Measurements from ENCODE around the gene PDE4B.

Gene PDE4B

GRCh38 chr1:66351478-66351877 lies 558.8 kb downstream of the PDE4B start:
- DNase-seq = no peak

DNA sequence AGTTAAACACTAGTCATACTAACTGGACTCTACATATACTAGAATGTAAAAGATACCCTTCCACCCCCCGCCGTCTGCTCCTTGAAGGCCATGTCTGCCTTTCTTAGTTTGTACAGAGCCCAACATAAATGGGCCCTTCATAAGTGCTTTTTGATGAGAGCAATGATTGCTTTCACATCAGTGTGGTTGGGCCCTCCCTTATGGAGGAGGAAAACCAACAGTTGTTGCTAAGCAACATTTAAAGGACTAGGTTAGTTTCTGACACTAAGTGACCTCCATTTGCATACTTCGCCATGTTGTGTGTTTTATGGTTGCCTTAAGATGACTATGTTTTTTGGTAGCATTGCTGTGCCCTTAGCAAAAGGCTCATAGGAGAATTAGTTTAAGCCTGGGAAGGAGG lies 559.2 kb downstream of the PDE4B start:
- DNase-seq = no peak

DNA sequence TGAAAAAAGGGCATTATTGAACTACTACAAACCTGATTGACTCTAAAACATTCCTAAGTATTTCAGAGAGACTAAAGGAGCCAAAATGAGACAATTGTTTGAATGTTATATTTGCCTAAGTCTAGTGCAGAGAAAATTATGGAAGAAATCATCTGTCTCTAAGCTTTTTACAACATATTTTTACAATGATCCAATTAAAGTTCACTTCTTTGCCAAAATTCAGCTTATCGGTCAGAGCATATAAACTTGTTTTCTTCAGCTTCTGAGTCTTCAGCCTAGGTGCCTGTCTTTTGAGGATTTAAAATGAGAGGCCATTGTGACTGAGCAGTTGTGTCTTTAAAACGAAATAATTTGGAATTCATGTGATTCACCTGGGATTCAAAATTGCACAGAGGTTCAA lies 560.1 kb downstream of the PDE4B start:
- DNase-seq = no peak

DNA sequence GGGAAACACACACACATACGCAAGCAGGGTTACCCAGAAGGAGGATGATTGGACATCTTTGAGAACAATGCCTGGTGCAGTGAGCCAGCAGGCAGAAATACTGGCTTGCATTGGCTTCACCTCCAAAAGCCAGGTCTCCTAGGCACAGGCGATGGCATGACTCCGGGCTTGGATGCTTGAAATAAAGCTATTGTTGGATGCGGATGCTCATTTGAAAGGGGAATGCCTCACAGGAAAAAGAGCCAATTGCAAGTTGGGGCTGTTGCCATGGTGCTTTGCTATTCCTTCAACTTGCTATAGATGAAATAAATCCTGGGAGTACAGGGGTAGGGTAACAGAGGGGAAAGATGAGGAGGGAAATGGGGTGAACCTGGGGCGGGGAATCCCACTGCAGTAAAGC lies 560.6 kb downstream of the PDE4B start:
- no peak for DNase-seq

- no peak for DNase-seq
These were observed 561.9 kb downstream of the PDE4B start for GRCh38 chr1:66354311-66355201.

DNA sequence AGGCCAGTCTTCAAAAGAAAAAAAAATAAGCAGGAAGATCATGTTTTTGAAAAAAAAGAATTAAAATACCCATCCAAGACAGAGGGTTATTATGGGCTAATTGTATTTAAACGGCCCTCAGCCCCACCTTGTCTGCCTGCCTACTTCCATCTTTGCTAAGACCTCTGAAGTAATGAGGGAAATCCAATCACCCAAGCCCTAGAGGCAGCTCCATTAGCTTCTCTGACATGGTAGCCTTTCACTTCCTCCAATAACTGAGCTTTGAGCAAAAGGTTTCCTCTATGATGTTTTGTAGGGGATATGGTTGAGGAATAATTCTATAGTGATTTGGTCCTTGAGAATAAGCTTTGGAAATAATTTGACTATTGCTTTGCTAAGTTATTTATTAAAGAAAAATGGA lies 563.1 kb downstream of the PDE4B start:
- no peak for DNase-seq

DNA sequence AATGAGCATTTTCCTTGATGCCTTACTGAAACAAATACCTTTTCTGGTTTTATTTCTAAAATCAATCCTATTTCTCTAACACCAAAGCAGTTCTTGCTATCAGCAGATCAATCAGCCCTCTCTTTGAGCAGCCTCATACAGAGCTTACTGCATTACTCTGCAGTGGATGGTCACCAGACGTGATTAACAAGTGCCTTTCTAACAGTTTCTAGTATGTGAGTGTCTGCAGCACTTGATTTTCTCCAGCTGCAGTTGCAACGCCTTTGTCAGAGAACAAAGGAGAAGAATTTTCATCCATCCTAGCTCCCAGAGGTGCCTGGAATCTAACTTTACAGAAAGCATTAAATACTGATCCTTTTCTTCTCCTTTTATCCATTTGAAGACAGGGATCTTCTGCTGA lies 563.9 kb downstream of the PDE4B start:
- no peak for DNase-seq

GRCh38 chr1:66357021-66357420 lies 564.3 kb downstream of the PDE4B start:
- no peak for DNase-seq

- DNase-seq = no peak
These were observed 564.9 kb downstream of the PDE4B start for GRCh38 chr1:66357478-66358197.

DNA sequence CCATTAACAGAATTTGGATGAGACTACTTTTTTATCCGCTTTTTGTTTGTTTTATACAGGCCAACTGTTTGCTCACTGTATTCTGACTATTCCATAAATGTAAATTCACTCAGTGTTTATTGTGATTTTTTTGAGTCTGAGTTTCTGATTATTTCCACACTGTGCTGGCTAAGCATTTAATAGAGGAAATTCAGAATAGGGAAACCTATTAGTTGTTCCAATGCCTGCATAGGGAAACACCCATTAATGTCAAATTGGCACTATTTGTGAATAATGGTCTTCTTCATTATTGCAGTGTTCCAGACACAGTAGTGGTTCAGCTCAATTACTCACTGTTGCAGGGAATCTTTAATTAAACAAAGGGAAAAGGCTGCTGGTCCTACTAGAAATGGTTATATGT lies 566.6 kb downstream of the PDE4B start:
- no peak for DNase-seq

GRCh38 chr1:66359815-66360214 lies 567.1 kb downstream of the PDE4B start:
- no peak for DNase-seq

- no peak for DNase-seq
These were observed 567.6 kb downstream of the PDE4B start for GRCh38 chr1:66360285-66360724.

DNA sequence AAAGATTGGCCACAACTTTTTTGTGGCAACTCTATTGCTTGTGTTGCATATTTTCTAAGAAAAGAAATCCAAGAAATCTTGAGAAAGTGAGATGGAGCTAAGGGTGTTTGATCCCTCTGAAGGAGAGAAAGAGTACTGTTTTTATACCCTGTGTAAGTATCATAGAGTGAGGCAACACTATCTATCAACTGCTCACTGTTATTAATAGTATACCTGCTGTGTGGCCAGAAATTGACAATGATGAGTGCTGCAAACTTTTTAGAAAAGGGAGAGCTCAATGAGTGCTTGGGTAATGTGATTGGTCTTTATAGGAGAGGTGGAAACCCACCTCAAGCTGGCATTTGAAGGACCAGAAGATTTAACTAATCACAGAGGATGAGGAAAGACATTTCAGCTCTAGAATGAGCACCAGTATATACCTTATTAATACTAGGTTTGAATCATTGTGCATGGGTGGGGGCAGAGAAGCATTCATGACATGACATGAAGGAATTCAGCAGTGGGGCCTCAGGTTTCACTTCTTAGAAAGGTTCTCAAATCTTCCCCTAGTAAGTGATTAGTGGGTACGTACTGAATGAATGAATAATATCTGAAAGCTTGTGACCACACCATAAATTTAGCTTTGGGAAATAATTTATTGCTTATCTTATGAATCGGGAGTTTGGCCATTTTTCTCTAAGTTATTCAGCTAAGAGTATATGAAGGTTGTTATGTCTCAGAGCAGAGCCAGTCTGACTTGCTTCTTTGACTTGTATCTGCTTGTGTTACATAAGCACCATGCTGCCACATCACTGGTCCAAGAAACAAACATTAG lies 572.1 kb downstream of the PDE4B start:
- DNase-seq = no peak

DNA sequence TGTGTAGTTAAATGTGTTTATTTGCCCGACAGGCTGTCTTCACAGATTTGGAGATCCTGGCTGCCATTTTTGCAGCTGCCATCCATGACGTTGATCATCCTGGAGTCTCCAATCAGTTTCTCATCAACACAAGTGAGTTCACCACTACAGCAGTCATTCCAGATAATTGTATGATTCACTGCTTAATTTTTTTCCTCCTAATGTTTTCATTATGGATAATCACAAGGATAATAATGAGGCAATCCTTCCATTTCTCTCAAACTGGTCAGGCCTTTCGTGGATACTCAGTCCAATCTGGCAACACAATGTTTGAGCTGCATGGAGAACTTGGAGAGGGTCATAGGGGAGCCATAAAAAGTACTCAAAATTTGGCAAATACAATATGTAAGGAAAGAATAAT lies 572.9 kb downstream of the PDE4B start:
- DNase-seq = no peak

GRCh38 chr1:66366634-66367033 lies 573.9 kb downstream of the PDE4B start:
- no peak for DNase-seq

GRCh38 chr1:66367369-66367768 lies 574.7 kb downstream of the PDE4B start:
- DNase-seq = no peak

DNA sequence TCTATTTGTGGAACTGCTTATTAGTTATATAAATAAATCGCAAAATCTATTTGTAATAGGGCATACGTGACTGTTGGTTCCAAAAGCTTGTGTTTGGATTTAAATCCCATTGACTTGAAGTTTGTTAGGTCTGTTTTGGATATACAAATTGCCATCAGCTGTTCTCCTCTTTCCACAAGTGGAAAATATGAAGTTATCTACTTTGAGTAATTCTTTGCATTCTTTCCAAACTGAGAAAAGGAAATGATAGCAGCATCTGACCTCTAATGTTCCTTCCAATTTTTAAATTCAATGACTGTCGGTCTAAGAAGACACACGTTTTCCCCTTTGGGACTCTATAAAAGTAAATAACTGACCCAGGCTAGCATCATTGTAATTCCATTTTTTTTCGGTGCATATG lies 575.6 kb downstream of the PDE4B start:
- no peak for DNase-seq

DNA sequence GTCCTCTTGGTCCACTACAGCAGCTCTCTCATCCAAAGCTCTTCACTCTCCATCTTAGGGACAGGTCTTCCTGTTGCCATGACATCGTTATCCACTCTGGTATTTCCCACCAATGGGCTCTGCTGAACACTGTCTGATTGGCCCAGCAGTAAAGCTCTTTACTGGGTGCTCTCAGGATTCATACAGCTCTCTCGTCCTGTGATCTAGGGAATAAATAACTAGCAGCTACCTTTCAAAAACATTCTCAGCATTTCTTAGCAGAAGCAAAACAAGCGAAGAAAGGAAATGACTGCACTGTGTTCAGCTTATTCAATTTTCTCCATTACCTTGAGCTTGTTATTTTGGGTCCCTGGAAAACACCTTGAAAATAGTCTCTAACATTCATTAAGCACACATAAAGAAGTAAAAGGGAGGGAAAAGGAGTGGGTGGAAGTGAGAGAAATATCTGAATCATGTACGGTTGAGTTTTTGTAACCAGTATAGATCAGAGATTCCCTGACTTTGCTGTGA lies 577.8 kb downstream of the PDE4B start:
- DNase-seq = no peak

GRCh38 chr1:66371233-66372005 lies 578.7 kb downstream of the PDE4B start:
- DNase-seq = no peak

DNA sequence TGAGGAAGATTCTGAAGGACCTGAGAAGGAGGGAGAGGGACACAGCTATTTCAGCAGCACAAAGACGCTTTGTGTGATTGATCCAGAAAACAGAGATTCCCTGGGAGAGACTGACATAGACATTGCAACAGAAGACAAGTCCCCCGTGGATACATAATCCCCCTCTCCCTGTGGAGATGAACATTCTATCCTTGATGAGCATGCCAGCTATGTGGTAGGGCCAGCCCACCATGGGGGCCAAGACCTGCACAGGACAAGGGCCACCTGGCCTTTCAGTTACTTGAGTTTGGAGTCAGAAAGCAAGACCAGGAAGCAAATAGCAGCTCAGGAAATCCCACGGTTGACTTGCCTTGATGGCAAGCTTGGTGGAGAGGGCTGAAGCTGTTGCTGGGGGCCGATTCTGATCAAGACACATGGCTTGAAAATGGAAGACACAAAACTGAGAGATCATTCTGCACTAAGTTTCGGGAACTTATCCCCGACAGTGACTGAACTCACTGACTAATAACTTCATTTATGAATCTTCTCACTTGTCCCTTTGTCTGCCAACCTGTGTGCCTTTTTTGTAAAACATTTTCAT lies 579.9 kb downstream of the PDE4B start:
- DNase-seq = no peak

DNA sequence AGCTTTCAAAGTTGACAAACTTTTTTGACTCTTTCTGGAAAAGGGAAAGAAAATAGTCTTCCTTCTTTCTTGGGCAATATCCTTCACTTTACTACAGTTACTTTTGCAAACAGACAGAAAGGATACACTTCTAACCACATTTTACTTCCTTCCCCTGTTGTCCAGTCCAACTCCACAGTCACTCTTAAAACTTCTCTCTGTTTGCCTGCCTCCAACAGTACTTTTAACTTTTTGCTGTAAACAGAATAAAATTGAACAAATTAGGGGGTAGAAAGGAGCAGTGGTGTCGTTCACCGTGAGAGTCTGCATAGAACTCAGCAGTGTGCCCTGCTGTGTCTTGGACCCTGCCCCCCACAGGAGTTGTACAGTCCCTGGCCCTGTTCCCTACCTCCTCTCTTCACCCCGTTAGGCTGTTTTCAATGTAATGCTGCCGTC lies 580.5 kb downstream of the PDE4B start:
- DNase-seq = no peak

DNA sequence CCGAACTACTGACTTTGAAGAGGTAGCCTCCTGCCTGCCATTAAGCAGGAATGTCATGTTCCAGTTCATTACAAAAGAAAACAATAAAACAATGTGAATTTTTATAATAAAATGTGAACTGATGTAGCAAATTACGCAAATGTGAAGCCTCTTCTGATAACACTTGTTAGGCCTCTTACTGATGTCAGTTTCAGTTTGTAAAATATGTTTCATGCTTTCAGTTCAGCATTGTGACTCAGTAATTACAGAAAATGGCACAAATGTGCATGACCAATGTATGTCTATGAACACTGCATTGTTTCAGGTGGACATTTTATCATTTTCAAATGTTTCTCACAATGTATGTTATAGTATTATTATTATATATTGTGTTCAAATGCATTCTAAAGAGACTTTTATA lies 581.5 kb downstream of the PDE4B start:
- DNase-seq = no peak

All from activated CD4-positive, CD25-positive, alpha-beta regulatory T cell (primary cell).